Left renal cortex interstitium (tissue), 4 donors: ENCODE measurements around the gene SPDYE1. TPM values are rescaled to one million over a fixed set of nuclear protein-coding genes. Genes with fewer than 3 reads are reported as not detected.
"Not testable (repeated sequence)": the region's sequence is repeated elsewhere in the genome, so short reads cannot be mapped to it uniquely, and the experiment has no call there.

Experiments
- DNase-seq, 4 donors: peaks; one replicate each; pipeline ENCODE4 v3.0.0-alpha.2; 2013; ENCODE audit warnings: low read depth in 4 of 4, low spot score in 2 of 4, missing footprints in 1 of 4
- polyA plus RNA-seq, 4 donors: library from polyadenylated mRNA; unstranded; fragments of 120-200 nt; gene quantifications; one replicate each; pipeline ENCODE4 v1.2.1, GENCODE V29; 2013; ENCODE audit not compliant: insufficient read length in 4 of 4

Gene SPDYE1
- polyA plus RNA-seq, 4 donors, result 0.48 to 2.9 (median 1.2) TPM

DNA sequence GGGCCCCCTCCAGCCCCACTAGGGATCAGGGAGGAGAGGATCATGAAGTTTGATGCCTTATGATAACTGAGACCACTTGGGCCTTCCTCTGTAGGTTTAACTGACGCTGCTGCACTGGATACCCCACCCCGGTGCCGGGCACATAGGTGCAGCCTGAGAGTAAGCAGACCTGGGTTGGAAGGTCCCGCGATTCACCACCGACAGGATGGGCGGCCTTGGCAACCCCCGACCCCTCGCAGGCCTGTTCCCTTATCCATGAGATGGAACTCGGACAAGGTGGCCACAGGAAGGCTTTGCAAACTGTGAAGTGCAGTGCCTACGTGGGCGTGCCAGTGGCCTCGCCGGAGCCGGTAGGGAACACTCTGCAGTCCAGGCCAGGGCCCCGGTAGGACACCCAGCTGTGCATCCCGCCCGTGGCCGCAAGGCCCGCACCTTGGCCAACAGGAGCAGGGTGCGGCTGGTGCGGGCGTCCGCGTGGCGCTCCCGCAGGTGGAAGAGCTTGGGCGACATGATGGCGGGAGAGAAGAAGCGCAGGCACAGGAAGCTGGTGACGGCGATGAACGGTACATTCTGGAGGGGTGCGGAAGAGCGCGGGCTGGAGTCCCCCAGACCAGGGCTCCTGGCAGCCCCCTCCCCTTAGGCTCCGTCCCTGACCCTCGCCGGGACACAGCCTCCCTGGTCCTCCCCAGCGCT lies 42.2 kb downstream of the SPDYE1 start:
- not testable (repeated sequence) for DNase-seq

DNA sequence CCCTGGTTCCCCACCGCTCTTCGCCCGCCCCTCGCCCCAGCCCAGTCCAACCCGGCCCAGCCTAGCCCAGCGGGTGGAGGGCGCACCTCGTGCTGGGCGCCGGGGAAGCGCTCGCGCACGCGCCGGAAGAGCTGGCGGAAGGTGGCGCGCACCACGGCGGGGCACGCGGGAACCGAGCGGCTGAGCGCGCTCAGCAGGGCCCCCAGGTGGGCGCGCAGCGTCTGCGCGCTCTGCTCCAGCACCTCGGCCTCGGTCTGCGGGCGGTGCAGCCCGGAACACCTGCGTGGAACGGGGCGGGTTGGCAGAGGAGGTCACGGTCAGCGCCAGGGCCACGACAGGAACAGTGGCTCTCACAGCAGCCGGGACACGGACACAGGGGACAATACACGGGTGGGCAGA lies 42.8 kb downstream of the SPDYE1 start:
- not testable (repeated sequence) for DNase-seq

DNA sequence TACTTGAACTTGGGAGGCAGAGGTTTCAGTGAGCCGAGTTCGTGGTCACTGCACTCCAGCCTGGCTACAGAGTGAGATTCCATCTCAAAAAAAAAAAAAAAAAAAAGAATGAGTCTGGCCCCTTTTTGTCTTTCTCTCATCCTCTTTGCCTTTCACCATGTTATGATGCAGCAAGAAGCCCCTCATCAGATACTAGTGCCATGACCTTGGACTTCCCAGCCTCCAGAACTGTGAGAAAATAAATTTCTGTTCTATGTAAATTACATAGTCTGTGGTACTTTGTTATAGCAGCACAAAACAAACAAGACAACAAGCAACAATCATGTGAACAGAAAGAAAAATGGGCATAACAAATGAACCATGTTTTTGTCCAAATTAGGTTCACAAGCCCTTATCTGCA lies 44.5 kb downstream of the SPDYE1 start:
- no peak for DNase-seq

DNA sequence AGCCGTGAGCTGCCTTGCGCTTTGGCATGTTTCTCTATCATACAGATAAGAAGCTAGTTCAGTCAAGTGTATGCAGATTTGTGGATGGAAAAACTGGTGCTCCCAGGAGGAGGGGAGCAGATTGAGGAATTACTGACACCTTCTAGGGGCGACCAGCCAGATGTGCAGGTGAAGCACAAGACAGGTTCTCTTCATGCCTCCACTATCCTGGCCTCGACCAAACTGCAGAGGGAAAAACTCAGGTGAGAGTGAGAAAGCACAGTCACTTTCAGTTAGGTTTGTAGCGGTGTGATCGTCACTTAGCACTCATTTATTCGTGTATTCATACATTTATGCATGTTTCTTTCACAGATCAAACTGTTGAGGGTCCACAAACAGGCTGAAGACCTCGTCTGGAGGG lies 46.2 kb downstream of the SPDYE1 start:
- no peak for DNase-seq

DNA sequence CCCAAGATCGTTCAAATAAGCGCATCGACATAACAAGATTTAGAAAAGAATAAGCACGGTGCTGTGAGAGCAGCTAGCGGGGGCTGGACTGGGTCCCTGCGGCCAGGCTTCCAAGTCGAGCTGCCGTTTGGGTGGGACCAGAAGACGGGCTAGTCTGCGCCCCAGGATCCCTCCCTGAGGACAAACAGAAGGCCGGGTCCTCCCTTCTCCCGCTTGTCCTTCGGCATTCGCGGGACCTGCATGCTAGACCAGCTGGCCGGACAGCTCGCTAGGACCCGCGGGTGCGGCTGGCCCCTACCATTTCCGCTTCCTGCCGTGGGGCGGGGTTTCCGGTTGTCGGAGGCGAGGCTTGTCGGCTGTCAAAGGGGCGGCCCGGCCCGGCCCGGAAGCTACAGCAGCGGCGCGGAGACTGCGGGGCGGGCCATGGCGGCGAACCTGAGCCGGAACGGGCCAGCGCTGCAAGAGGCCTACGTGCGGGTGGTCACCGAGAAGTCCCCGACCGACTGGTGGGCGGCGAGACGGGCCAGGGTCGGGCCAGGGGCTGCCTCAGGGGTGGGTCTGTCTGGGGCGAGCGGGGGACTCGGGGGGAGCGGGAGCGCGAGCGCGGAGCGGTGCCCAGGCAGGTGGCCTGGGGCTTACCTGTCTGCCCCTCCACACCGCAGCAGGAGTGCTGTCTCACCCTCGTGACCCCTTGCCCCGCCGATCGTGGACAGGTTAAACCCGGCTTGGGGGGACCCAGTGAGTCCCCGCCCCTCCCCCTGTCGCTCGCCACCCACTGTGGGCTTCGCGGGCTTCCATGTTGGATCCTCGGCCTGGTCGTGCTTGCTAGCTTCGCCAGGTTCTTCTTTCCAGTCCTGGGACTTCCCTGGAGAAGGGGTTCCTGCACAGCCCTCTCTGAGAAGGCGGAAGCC lies 46.9 kb downstream of the SPDYE1 start, which contains the start of gene DBNL:
TSS of gene DBNL (plus strand) at position 388 of the 911 bp plus-strand sequence. CDS start at position 424, 36 bp downstream.
- peak in 2 of 4 donors; percentile 75 to 78 for DNase-seq

DNA sequence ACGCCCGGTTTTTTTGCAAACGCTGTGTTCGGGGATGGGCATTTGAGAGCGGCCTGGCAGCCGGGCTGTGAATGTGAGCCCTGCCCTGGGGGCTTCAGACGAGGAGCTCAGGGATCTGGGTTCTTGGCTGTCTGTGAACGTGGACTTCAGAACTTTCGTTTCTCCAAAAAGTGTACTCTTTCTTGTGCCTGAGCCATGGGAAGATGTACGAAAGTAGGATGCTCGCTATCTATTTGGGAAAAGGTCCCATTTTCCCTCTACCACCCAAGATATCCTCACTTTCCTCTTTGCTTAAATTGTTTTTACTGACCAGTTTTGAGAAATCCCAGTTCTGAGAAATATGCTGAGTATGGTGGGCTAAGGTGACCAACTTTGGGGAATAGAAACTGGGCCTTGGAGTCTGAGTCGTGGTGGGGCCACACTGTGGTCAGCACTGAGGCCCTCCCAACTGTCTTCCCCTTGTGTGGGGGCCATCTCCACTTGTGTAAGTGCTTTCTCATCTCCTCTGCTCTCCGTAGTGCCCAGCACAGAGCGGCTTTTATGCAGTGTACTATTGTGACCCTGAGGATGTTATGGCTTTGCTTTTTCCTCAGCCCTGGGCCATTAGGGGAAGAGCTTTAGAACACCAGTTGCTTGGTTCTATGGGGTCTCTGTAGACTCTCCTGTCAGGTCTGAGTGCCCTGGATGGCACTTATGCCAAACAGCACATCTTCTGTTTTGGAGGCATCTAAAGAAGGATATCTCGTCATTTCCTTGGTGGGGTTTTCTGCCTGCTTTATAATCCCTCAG lies 47.7 kb downstream of the SPDYE1 start:
- DNase-seq, result no peak

DNA sequence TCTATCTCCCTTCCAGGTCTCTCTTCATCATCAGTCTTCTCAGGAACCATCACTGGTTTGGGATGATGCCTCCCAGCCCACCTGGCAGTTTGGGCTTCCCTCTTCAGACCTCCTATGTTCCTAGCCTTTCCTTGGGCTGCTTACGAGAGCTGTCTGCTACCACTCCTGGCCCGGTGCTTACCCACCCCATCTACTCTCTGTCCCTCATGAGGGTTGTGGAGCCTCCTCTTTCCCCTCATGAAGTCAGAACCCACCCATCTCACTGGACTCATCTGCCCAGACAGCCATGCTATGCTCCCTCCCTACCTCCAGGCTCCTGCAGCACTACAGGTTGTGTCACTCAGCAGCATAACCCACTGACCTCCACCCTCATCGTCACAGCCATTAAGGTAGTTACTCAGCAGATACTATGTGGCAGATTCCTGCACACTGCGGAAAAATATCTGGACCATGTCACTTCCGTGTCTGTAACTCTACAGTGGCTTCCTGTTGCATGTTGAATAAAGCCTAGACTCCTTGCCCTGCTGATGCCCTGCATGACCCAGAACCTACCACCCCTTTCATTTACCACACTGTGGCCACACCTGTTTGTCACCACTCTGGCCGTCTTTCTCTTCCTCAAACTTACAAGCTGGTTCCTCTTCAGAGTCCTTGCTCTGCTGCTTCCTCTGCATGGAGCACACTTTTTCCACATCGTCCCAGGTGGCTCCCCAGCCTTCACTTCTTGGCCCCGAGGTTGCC lies 48.8 kb downstream of the SPDYE1 start:
- DNase-seq, result no peak

DNA sequence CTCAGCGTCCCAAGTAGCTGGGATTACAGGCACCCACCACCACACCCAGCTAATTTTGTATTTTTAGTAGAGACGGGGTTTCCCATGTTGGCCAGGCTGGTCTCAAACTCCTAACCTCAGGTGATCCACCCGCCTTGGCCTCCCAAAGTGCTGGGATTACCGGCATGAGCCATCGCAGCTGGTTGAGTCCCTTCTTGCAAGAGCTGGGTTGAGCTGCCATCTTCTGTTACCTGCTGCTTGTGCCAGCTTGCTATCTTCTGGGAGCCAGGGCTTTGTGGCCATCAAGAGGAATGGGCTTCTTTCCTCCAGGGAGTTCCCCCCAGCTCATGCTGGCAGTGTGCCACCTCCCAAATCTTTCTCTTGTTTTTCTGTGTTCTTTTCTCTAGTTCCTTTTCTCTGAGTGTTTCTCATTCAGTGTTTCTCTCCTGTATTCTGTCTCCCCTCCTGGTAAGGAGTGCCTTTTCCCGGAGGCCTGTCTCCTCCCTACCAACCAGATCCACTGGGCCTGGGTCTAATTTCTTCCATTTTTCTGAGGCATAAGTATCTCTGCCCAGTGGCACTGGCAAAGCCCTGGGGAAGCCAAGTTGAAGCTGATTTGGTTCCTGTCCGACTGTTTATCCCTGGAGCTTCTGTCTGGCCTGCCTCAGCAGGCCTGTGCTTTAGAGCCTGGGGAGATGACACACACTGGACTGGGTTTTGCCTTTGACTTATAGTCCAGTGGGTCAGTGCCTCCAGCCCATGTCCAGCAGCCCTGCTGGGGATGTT lies 50.5 kb downstream of the SPDYE1 start:
- no peak for DNase-seq

DNA sequence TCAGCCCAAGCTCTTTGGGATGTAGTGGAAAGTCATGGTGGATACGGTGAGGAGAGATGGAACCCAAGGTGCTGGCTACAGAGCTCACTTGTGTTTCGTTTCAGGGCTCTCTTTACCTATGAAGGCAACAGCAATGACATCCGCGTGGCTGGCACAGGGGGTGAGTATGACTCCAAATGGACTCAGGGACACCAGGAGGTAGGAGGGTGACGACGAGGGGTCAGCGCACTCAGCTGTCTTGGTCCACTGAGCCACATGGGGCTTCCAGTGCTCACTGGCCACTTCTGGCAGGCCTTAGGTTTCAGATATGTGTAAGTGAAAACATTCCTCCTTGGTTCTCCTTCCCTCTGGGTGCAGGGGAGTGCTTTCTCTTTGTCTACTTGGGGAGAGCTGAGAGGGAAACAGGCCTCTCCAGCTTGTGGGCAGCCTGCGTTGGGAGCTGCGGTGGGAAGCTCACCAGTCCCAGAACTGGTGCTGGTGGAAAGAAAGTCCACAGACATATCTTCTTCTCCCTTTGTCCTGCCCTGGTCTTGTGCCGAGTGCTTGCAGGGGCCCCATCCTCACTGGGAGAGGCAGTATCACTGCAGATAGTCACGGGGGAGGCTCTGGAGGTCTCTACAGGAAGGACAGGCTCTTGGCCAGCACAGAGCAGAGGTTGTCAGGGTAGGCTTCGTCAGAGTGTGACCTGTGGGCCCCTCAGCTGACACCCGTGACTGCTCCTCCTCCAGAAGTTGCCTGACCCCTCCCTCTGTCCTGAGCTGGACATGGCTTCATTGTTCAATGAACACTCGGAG lies 52.6 kb downstream of the SPDYE1 start:
- no peak for DNase-seq

DNA sequence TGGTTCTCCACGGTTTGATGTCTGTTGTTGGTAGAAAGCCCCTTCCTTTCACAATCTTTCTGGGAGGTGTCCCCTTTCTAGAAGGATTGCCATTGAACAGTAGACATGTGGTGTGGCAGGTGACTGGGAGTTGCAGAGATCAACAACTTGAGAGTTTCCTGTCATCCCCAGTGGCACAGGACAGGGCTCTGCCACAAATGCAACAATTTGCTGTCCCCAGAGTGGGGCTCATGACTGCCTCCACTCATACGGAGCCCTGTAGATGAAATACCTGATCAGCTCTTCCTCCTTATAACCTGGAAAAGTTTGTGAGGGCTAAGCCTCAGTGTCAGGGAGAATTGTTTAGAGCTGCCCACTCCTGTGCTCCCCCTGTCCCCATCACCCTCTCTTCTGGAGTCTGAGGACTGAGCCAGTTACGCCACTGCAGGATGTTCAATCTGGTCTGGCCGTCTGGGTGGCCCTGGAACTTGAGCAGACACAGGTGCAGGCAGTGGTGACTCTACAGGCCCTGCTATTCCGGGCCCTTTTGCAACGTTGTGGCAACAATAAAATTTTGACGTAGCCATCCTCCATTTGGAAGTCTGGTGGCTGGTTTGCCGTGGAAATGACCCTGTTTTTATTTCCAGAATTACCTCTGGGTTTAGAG lies 53.3 kb downstream of the SPDYE1 start:
- DNase-seq, result no peak

DNA sequence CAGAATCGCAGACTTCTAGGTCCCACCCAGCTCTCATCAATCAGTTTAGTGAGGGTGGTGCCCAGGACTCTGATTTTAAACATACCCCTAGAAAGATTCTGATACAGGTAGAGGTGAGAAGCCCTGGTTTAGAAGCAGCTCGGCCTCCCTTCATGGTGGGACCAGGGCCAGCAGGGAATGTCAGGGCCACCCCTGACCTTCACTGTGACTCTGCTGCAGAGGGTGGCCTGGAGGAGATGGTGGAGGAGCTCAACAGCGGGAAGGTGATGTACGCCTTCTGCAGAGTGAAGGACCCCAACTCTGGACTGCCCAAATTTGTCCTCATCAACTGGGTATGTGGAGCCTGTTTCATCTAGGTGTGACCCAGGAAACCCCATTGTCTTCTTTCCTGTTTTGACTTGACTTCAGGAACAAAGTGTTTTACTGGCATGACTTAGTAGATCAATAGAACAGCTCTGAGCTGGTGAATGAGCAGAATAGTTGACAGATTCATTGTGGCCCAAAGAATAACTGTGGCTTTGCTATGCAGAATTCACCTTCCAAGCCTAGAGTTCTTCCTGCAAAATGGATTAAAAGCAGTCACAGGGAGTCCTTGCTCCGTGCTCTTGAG lies 54.0 kb downstream of the SPDYE1 start:
- no peak for DNase-seq

DNA sequence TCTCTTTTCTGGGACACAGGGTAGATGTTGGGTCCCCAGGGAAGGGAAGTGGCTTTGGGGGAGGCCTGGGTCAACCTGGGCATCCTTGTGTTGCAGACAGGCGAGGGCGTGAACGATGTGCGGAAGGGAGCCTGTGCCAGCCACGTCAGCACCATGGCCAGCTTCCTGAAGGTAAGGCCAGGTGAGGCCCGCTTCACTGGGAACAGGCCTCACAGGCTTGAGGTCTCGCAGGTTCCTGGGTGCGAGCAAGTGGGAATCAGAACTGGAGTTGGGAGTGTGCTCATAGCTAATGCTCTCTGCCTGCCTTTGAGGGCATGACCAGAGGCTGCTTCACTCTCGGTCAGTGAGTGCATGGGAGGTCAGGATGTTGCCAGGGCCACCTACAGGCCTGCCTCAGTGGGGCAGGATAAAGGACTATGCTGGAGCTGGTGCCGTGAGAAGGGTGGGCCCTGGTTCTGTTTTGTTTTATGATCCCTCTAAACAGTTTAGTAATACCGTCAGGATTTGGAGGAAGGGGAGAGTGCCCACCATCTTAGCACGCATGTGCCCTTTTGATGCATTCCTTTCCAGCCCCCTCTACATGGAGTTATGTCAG lies 55.2 kb downstream of the SPDYE1 start:
- no peak for DNase-seq

DNA sequence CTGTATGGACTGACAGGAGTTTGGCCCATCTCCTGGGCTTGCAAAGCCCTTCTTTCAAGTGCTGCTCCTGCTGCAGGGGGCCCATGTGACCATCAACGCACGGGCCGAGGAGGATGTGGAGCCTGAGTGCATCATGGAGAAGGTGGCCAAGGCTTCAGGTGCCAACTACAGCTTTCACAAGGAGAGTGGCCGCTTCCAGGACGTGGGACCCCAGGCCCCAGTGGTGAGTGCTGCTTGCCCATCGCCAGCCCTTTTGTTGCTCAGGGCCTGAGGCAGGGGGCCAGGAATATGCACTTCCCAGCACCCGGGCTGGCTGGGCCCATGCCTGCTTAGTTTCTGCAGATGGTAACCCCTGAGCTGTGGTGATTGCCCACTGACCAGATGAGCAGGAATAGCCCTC lies 59.0 kb downstream of the SPDYE1 start:
- no peak for DNase-seq

DNA sequence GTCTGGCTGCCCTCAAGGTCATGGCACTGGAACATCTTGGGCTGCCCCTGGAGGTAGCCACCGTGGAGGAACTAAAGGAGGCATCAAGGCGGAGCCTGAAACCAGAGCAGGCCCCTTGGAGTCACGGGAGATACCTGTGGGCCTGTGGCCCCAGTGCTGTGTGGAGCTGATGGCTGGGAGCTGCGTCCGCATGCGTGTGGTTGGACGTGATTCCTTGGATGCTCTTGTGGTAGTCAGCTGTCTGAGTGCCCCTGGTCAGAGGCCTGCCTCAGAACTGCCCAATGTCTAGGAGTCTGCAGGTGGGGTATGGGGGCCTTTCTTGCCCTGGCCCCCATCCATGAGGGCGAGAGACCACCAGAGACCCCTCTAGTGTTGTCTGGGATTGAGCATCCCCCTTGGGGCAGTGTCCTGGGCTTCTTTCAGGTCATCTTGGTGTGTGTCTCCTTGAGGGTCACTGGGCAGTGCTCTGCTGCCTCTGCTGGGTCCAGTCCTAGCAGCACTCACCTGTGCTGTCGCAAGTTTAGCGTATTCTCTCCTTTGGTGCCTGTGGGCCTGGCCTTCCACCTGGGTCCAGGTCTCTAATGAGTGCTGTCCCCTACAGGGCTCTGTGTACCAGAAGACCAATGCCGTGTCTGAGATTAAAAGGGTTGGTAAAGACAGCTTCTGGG lies 59.6 kb downstream of the SPDYE1 start:
- no peak for DNase-seq

DNA sequence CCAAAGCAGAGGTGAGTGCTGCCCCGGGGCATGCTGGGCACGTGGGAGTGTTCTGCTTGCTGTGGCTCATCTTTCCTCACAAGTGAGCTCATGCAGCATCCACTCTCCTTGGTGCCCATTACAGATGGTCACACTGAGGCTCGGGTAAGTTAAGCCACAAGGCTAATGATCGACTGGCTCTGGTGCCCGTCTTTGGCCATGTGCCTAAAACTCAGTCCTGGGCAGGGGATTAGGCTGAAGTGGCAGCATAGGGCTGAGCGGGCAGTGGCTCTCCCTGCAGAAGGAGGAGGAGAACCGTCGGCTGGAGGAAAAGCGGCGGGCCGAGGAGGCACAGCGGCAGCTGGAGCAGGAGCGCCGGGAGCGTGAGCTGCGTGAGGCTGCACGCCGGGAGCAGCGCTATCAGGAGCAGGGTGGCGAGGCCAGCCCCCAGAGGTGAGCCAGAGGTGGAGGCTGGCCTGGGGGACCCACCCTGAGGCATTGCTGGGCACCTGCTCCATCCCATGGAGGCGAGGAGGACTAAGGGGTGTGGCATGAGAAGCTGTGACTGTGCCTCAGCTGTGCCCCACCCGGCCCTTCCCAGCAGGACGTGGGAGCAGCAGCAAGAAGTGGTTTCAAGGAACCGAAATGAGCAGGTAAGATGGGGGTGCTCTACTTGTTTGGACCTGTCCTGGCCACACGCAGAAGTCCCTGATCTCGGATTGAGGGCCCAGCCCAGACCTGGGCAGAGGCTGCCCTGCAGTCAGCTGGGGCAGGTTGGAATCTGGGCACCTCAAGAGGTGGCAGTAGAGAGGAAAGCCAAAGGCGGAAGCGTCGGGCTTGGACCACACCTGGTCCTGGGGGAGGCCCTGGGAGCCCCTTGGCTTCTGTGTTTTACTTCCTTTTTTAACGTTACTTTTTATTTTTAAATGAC lies 60.4 kb downstream of the SPDYE1 start:
- DNase-seq, result no peak

DNA sequence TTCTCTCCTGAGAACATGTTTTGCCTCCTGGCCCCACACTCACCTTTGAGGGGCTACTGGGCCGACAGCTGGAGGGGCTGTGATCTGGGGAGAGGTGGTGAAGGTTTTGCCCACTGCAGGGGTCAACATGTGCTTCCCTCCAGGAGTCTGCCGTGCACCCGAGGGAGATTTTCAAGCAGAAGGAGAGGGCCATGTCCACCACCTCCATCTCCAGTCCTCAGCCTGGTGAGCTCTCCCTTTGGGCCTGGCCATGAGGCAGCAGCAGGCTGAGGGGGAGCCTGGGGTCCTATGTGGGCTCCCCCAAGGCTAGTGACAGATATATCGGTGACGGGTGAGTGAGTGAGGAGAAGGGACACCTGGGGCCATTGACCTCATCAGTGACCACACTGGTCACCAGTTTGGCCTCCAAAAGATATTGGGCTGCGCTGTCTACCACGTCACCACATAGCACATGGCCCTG lies 61.1 kb downstream of the SPDYE1 start:
- no peak for DNase-seq
